ENCODE results near the gene NFU1. TPM values are rescaled to one million over a fixed set of nuclear protein-coding genes. Genes with fewer than 3 reads are reported as not detected.

The NFU1 gene
- total and polyA plus RNA-seq, 2 experiments from 2014 or later, result 39.9 to 102 TPM

GRCh38 chr2:69456154-69456553, 18.9 kb upstream of the NFU1 start:
- Histone ChIP-seq H3K79me2 (replicated peaks; ENCODE audit: insufficient read depth) (no peaks in the 10 kb centered on the region), H3F3A (replicated peaks; ENCODE audit: low read depth) (no peaks in the 10 kb centered on the region), H3K4me2 (no peak overlapping the region), H3K4me1 (ENCODE audit: insufficient read depth) (peaks cover 22% of the 10 kb centered on the region), H3K27ac (ENCODE audit: low read depth) (no peak overlapping the region), H3K9me2 (ENCODE audit: insufficient read depth) (no peaks in the 10 kb centered on the region; the same call in 1 of the 2 replicates), H4K20me1 (replicated peaks; ENCODE audit: insufficient read depth) (no peaks in the 10 kb centered on the region), H3K4me3 (no peak overlapping the region), H2AFZ (no peak overlapping the region), H3K27me3 (ENCODE audit: insufficient read depth) (no peaks in the 10 kb centered on the region), H3K36me3 (ENCODE audit: insufficient read depth) (no peaks in the 10 kb centered on the region)
- Mint-ChIP-seq H3K9me3 (no peaks in the 10 kb centered on the region), H3K27ac (no peak overlapping the region), H3K4me1 (peaks cover 21% of the 10 kb centered on the region), H3K4me3 (no peak overlapping the region), H3K36me3 (ENCODE audit: low read depth) (no peaks in the 10 kb centered on the region), H3K27me3 (ENCODE audit: insufficient read depth, low read depth, poor library complexity) (peaks cover 3% of the 10 kb centered on the region)
- ATAC-seq, result no peak
- no peak for DNase-seq (ENCODE audit: low spot score)
- TF ChIP-seq EZH2phosphoT487 (IDR thresholded peaks at IDR 0.05; ENCODE audit: unreplicated experiment) (no peak), CREB1 (CRISPR knock-in tag; IDR thresholded peaks at IDR 0.05; ENCODE audit: low read depth) (no peak), REST (IDR thresholded peaks at IDR 0.05; ENCODE audit: unreplicated experiment) (no peak), ZNF331 (CRISPR knock-in tag; IDR thresholded peaks at IDR 0.05; ENCODE audit: low read depth) (no peak)

- Histone ChIP-seq H3F3A (replicated peaks; ENCODE audit: low read depth) (no peaks in the 10 kb centered on the region), H4K20me1 (replicated peaks; ENCODE audit: insufficient read depth) (no peaks in the 10 kb centered on the region), H3K79me2 (replicated peaks; ENCODE audit: insufficient read depth) (no peaks in the 10 kb centered on the region), H3K9me2 (ENCODE audit: insufficient read depth) (no peaks in the 10 kb centered on the region; the same call in 1 of the 2 replicates), H3K36me3 (ENCODE audit: insufficient read depth) (no peaks in the 10 kb centered on the region), H3K4me1 (ENCODE audit: insufficient read depth) (peaks cover 30% of the 10 kb centered on the region), H3K4me2 (no peak overlapping the region), H2AFZ (no peak overlapping the region), H3K27me3 (ENCODE audit: insufficient read depth) (no peaks in the 10 kb centered on the region), H3K4me3 (no peak overlapping the region), H3K27ac (ENCODE audit: low read depth) (no peak overlapping the region)
- ATAC-seq, result no peak
- Mint-ChIP-seq H3K4me3 (no peak overlapping the region), H3K27me3 (ENCODE audit: insufficient read depth, low read depth, poor library complexity) (peaks cover 3% of the 10 kb centered on the region), H3K27ac (no peak overlapping the region), H3K36me3 (ENCODE audit: low read depth) (no peaks in the 10 kb centered on the region), H3K9me3 (no peaks in the 10 kb centered on the region), H3K4me1 (peaks cover 33% of the 10 kb centered on the region)
- DNase-seq (ENCODE audit: low spot score), result no peak
- no peak for TF ChIP-seq ETS1 (IDR thresholded peaks at IDR 0.05)
- TF ChIP-seq CREB1 (CRISPR knock-in tag; IDR thresholded peaks at IDR 0.05; ENCODE audit: low read depth), result no peak
- no peak for TF ChIP-seq EZH2phosphoT487 (IDR thresholded peaks at IDR 0.05; ENCODE audit: unreplicated experiment)
- no peak for TF ChIP-seq STAT1 (IDR thresholded peaks at IDR 0.05; ENCODE audit: unreplicated experiment)
- no peak for TF ChIP-seq NANOG (IDR thresholded peaks at IDR 0.05; ENCODE audit: borderline replicate concordance)
- no peak for TF ChIP-seq JUNB (IDR thresholded peaks at IDR 0.05; ENCODE audit: unreplicated experiment)
- no peak for TF ChIP-seq POLR2AphosphoS5 (IDR thresholded peaks at IDR 0.05; ENCODE audit: low read depth)
- TF ChIP-seq REST (IDR thresholded peaks at IDR 0.05; ENCODE audit: unreplicated experiment), result no peak
- no peak for TF ChIP-seq EZH2 (IDR thresholded peaks at IDR 0.05; ENCODE audit: low read depth, unreplicated experiment)
- TF ChIP-seq ZNF114 (CRISPR knock-in tag; IDR thresholded peaks at IDR 0.05), result no peak
- no peak for TF ChIP-seq ZNF331 (CRISPR knock-in tag; IDR thresholded peaks at IDR 0.05; ENCODE audit: low read depth)
These were observed 17.7 kb upstream of the NFU1 start for GRCh38 chr2:69454976-69455375.

Data from GM23338 (cell line).